ENCODE results near the gene ADAMTS7.

The ADAMTS7 gene

DNA sequence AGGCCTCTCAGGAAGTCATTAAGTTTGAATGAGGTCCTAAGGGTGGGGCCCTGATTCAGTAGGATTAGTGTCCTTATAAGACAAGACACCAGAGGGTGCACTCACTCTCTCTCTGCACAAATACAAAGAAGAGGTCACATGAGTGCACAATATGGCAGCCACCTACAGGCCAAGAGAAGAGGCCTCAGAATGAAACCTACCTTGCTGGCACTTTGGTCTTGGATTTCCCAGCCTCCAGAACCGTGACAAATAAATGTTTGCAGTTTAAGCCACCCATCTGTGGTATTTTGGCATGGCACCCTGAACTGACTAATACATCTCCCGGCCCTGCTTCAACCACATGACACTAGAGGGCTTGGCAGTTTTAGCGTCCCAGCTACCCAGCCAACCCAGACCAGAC lies 96.4 kb downstream of the ADAMTS7 start:
- DNase-seq = no peak

- DNase-seq = no peak
Measured at GRCh38 chr15:78712797-78713515, 98.3 kb downstream of the ADAMTS7 start.

- DNase-seq = no peak
Measured at GRCh38 chr15:78711638-78712037, 99.6 kb downstream of the ADAMTS7 start.

DNA sequence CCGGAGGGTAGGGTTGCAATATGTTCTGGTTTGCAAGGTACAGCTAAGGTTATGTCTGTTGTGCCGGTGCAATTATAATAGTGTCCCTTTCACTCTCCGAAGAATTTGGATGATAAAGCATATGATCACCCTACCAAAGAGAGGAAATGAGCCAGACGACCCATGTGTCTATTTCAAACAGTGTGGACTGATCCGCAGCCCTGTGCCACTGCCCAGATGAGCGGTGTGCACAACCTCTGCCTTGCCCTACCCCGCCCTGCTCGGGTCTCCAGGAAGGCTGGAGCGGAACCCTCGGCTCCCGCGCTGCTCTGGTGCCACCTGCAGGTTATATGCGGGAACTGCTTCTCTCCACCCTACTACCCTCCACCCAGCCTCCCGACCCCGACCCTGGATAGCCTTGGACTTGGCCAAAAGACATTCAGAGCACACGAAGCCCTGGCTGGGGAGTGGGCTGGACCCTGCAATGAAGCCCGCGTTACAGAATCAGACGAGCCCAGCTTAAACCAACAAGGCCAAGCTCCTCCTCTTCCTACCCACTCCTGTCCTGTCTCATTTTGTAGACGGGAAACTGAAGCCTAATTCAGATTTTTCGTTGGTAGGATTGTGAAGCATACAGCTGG lies 101.9 kb downstream of the ADAMTS7 start:
- DNase-seq = peak; percentile 36
